Smooth muscle cell (in vitro differentiated cells): ENCODE measurements around the gene LMAN2. TPM values are rescaled to one million over a fixed set of nuclear protein-coding genes. Genes with fewer than 3 reads are reported as not detected.
"Not testable (repeated sequence)": the region's sequence is repeated elsewhere in the genome, so short reads cannot be mapped to it uniquely, and the experiment has no call there.

ENCODE experiments used
- DNase-seq: peaks from one replicate; lab custom pipeline; 2025; ENCODE audit not compliant: unreplicated experiment; lab: John Stamatoyannopoulos, UW
- H2AFZ ChIP-seq: fragments of 200-600 bp; sonication (generic); 2 replicates; pipeline ENCODE4 v1.6.0; 2016; ENCODE audit warnings: antibody characterized with exemption, low read depth, mild to moderate bottlenecking
- H3F3A ChIP-seq: fragments of 200-600 bp; sonication (generic); 2 replicates; pipeline ENCODE4 v1.6.0; 2017; ENCODE audit warnings: antibody characterized with exemption, low read depth
- H3K27ac ChIP-seq: fragments of 200-600 bp; sonication (generic); 2 replicates; pipeline ENCODE4 v1.5.1; 2016; ENCODE audit warnings: low read depth, mild to moderate bottlenecking
- H3K27me3 ChIP-seq: fragments of 200-600 bp; sonication (generic); 2 replicates; pipeline ENCODE4 v1.6.1; 2016; ENCODE audit warnings: low read depth, mild to moderate bottlenecking
- H3K36me3 ChIP-seq: fragments of 200-600 bp; sonication (generic); 2 replicates; pipeline ENCODE4 v1.5.1; 2016; ENCODE audit warnings: low read depth
- H3K4me1 ChIP-seq: fragments of 200-600 bp; sonication (generic); 2 replicates; pipeline ENCODE4 v1.5.1; 2016; ENCODE audit warnings: low read depth
- H3K4me2 ChIP-seq: fragments of 200-600 bp; sonication (generic); 2 replicates; pipeline ENCODE4 v1.6.0; 2016; ENCODE audit warnings: mild to moderate bottlenecking
- H3K4me3 ChIP-seq: fragments of 200-600 bp; sonication (generic); 2 replicates; pipeline ENCODE4 v1.5.1; 2016; ENCODE audit warnings: mild to moderate bottlenecking
- H3K79me2 ChIP-seq: fragments of 200-600 bp; sonication (generic); 2 replicates; pipeline ENCODE4 v1.6.0; 2016; ENCODE audit warnings: low read depth, mild to moderate bottlenecking
- H3K9ac ChIP-seq: fragments of 200-600 bp; sonication (generic); 2 replicates; pipeline ENCODE4 v1.6.0; 2016; ENCODE audit warnings: low read depth
- H3K9me3 ChIP-seq: fragments of 200-600 bp; sonication (generic); replicated peaks from 2 replicates; pipeline ENCODE4 v1.5.1; 2016; ENCODE audit warnings: low read depth
- H4K20me1 ChIP-seq: fragments of 200-600 bp; sonication (generic); 2 replicates; pipeline ENCODE4 v1.6.0; 2016; ENCODE audit warnings: low read depth
- WGBS: methylation state at CpG from one replicate; pipeline ENCODE4 v1.1.7; 2016; ENCODE audit warnings: low lambda C conversion rate; 5-methylcytosine and 5-hydroxymethylcytosine counted together
- polyA plus RNA-seq: library from polyadenylated mRNA; unstranded; fragments of >200 nt; fragmentation: Nextera tagmentation; extraction: Ambion mirVana; gene quantifications from 2 replicates; pipeline ENCODE4 v1.2.1, GENCODE V29; 2016
- total RNA-seq: library from RNA; depleted of rRNA; stranded (reverse); fragments of >200 nt; gene quantifications from 2 replicates; pipeline ENCODE4 v1.2.3, GENCODE V29; 2014
- TF ChIP-seq, protein P1 (sequence below): fragments of 200-600 bp; sonication (generic); IDR thresholded peaks from 2 replicates; pipeline ENCODE4 v1.5.1; 2017; ENCODE audit warnings: borderline replicate concordance, mild to moderate bottlenecking, antibody characterized with exemption; ENCODE audit not compliant: insufficient read depth, poor library complexity, severe bottlenecking

Gene LMAN2
- total and polyA plus RNA-seq, 2 experiments from 2014 or later, result 241 to 253 TPM

- H3K9me3 ChIP-seq, result no peaks in the 10 kb centered on the region
- TF ChIP-seq, protein P1, sequence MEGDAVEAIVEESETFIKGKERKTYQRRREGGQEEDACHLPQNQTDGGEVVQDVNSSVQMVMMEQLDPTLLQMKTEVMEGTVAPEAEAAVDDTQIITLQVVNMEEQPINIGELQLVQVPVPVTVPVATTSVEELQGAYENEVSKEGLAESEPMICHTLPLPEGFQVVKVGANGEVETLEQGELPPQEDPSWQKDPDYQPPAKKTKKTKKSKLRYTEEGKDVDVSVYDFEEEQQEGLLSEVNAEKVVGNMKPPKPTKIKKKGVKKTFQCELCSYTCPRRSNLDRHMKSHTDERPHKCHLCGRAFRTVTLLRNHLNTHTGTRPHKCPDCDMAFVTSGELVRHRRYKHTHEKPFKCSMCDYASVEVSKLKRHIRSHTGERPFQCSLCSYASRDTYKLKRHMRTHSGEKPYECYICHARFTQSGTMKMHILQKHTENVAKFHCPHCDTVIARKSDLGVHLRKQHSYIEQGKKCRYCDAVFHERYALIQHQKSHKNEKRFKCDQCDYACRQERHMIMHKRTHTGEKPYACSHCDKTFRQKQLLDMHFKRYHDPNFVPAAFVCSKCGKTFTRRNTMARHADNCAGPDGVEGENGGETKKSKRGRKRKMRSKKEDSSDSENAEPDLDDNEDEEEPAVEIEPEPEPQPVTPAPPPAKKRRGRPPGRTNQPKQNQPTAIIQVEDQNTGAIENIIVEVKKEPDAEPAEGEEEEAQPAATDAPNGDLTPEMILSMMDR, result no peak
- DNase-seq, result no peak
- H3K27me3 ChIP-seq, result no peaks in the 10 kb centered on the region
- H3K36me3 ChIP-seq, result no peaks in the 10 kb centered on the region
- H3K4me1 ChIP-seq, result peaks cover 21% of the 10 kb centered on the region
- 70% methylated on average over 8 of the region's 8 CpGs for WGBS
- H3K79me2 ChIP-seq, result no peaks in the 10 kb centered on the region
- no peak overlapping the region for H3K4me3 ChIP-seq
- H3K27ac ChIP-seq, result no peak overlapping the region
- no peak overlapping the region for H2AFZ ChIP-seq
- H3F3A ChIP-seq, result no peaks in the 10 kb centered on the region
- H3K9ac ChIP-seq, result no peak overlapping the region
- H4K20me1 ChIP-seq, result no peaks in the 10 kb centered on the region
- no peak overlapping the region for H3K4me2 ChIP-seq
These were observed 10.8 kb upstream of the LMAN2 start for GRCh38 chr5:177362292-177362609.

GRCh38 chr5:177361418-177362291 is 10.2 kb upstream of the LMAN2 start:
- no peak for DNase-seq
- Histone ChIP-seq H3K27me3 (no peaks in the 10 kb centered on the region), H3K9me3 (no peaks in the 10 kb centered on the region), H3K9ac (no peak overlapping the region), H3F3A (no peaks in the 10 kb centered on the region), H2AFZ (no peak overlapping the region), H3K4me2 (no peak overlapping the region), H3K79me2 (no peaks in the 10 kb centered on the region), H4K20me1 (no peaks in the 10 kb centered on the region), H3K27ac (no peak overlapping the region), H3K4me1 (peaks cover 17% of the 10 kb centered on the region), H3K4me3 (no peak overlapping the region), H3K36me3 (no peaks in the 10 kb centered on the region)
- TF ChIP-seq, protein P1, result no peak
- 93% methylated on average over 6 of the region's 6 CpGs for WGBS

- H3K79me2 ChIP-seq, DNase-seq, H3K27me3 ChIP-seq, H3K27ac ChIP-seq, H3K36me3 ChIP-seq, H2AFZ ChIP-seq, H3K9ac ChIP-seq, H3K4me3 ChIP-seq, H4K20me1 ChIP-seq, H3K9me3 ChIP-seq, H3K4me2 ChIP-seq, H3F3A ChIP-seq: not testable (repeated sequence)
- peaks cover 11% of the 10 kb centered on the region for H3K4me1 ChIP-seq
- WGBS, result 89% methylated on average over 7 of the region's 7 CpGs
These were observed 9.3 kb upstream of the LMAN2 start for GRCh38 chr5:177360740-177361139.

GRCh38 chr5:177359860-177360259 is 8.4 kb upstream of the LMAN2 start:
- Histone ChIP-seq H4K20me1 (no peaks in the 10 kb centered on the region), H3K9ac (no peak overlapping the region), H3K27me3 (no peaks in the 10 kb centered on the region), H2AFZ (no peak overlapping the region), H3K4me2 (no peak overlapping the region), H3F3A (no peaks in the 10 kb centered on the region), H3K4me1 (peaks cover 11% of the 10 kb centered on the region), H3K36me3 (no peaks in the 10 kb centered on the region), H3K79me2 (no peaks in the 10 kb centered on the region), H3K27ac (no peak overlapping the region), H3K4me3 (no peak overlapping the region), H3K9me3 (no peaks in the 10 kb centered on the region)
- no peak for DNase-seq
- TF ChIP-seq, protein P1, result no peak
- WGBS, result 91% methylated on average over 3 of the region's 3 CpGs
